GF-D8 (cell line): ENCODE measurements around the gene ICA1.
"Not testable (repeated sequence)": the region's sequence is repeated elsewhere in the genome, so short reads cannot be mapped to it uniquely, and the experiment has no call there.

Source experiments
- DNase-seq: peaks from one replicate; lab custom pipeline; 2025; lab: John Stamatoyannopoulos, UW

ICA1 gene

GRCh38 chr7:8263048-8263447, 1.1 kb upstream of the ICA1 start:
- DNase-seq, result no peak

DNA sequence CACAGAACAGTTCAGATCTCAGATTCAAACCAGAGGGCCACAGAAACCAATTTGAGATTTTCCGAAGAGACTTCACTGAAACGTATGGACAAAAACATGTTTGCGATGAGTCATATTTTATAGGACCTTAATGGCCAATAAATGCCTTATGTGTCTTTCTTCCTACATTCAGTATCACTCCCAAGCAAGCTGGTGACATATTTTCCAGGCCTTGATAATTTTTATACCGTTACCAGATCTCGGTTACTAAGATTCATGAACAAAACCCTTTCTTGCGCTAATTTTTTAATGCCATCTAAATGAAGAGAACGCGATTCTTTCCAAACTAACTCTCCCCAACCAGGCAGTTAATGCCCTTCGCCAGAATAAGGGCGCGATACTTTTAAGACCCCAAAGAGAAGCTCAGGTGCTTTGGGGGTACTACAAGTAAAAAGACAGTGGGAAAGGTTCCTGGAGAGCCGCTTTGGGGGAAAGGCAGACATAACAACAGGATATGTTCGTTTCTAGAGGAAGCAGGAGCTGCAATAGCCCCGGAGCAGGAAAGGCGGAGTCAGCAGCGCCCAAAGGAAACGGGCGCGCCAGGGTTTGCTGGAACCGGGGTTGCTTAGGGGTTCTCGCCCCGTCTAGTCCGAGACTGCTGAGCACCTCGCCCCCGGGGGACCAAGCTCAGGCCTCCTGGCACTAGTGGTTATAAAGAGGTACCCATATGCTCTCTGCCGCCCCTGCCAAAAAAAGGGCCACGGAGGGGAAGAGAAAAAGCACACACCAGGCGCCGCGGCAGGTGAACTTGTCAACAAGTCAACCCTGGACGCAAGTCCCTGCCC, 884 bp downstream of the ICA1 start:
- no peak for DNase-seq

DNA sequence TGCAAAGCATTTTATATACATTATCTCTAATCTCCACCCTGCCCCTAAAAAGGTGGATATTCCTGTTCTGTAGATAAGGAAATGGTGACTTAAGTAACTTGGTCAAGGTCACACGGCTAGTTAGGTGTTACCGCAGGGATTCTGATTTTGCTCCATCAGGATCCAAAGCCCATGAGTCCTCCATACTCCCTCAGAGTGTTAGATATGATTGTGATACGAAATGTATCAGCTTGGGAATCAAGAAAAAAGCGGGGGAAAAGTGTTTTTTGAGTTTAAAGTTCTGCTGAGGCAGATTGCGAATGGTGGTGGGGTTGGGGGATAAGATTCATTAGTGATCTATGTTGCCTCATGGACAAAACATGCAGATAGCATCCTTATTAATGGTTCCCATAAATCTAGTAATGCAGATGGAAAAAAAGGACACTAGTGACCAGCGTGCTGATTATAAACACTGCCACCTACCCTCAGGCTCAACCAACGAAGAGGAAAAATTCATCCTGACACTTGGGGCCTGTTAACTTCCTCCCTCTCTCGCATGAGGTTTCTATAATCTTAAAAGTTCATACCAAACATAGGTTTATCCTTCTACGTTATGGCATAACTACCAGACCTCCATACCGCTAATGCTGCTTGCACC, 2.3 kb downstream of the ICA1 start:
- DNase-seq, result no peak

GRCh38 chr7:8258734-8259133, 3.2 kb downstream of the ICA1 start:
- no peak for DNase-seq

GRCh38 chr7:8258166-8258565, 3.8 kb downstream of the ICA1 start:
- DNase-seq, result no peak

- no peak for DNase-seq
Observed at GRCh38 chr7:8255680-8256655, 6.0 kb downstream of the ICA1 start.

- DNase-seq, result no peak
Observed at GRCh38 chr7:8254667-8255066, 7.3 kb downstream of the ICA1 start.

DNA sequence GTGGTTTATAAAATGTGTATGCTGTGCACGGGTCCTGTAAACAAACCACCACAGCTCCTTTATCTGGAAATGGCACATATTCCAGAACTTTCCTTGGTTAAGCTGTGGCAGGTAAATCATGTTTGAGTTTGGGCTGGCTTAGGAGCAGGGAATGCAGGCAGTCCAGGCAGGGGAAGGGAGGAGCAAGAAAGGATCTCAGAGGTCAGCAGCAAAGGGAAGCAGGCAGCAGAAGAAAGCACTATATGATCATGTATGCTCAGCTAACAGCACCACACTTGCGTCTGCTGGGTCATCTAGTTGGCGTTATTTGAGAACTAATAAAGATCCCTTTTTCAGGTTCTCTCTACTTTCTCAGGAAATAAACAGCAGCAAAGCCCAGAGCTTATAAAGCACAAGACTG, 7.8 kb downstream of the ICA1 start:
- no peak for DNase-seq

DNA sequence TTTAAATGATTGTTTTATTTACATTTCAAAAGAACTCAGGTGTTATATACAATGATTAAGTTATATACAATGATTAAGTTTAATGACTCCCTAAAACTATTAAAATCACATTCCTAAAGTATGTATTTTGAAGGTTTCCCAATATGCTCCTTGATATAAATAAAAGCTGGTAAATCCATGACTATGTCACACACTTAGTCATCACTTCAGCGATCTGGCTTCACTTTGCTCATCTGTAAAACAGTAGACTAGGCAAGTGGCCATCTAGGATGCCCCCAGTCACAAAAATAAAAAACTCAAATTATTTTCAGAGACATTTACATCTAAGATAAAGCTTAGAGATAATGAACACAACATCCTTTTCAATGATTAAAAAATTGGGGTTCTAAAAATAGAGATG, 10.8 kb downstream of the ICA1 start:
- no peak for DNase-seq

DNA sequence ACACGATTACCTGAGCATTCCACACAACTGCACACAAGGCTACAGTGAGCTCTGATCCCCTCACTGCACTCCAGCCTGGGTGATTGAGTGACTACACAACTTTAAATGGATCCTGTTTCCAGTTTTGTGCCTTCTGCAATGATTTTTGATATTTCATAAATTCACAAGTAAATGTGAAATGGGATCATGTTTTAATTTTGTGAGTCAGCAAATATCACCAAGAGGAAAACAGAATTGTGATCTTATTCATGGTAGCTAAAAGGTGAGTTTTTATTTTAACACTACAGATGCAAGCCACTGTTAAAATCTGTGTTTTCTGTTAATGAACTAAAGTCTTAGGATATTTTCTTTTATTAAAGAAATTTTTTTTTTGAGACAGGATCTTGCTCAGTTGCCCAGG, 11.4 kb downstream of the ICA1 start:
- DNase-seq, result no peak

- DNase-seq, result no peak
Observed at GRCh38 chr7:8249121-8249520, 12.8 kb downstream of the ICA1 start.

DNA sequence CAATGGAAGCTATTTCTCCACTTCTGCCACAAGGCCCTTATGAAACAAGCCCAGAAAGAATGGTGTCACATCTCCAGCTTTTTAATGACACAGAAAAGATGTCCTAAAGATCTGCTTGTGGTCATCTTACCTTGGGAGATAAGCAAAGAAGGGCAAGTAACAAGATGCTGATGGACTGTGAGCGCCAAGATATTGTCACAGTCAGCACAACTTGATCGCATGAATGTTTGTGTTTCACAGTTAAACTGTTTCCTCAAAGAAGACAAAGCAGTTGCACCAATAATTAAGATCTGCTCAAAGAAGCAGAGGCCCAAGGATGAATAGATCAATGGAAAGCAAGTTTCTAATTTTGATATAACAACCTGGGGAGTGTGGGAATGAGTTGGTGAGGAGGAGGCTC, 15.9 kb downstream of the ICA1 start:
- no peak for DNase-seq

DNA sequence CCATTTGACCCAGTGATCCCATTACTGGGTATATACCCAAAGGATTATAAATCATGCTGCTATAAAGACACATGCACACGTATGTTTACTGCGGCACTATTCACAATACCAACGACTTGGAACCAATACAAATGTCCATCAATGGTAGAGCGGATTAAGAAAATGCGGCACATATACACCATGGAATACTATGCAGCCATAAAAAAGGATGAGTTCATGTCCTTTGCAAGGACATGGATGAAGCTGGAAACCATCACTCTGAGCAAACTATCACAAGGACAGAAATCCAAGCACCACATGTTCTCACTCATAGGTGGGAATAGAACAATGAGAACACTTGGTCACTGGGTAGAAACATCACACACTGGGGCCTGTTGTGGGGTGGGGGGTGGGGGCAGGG, 16.9 kb downstream of the ICA1 start:
- DNase-seq, result not testable (repeated sequence)

DNA sequence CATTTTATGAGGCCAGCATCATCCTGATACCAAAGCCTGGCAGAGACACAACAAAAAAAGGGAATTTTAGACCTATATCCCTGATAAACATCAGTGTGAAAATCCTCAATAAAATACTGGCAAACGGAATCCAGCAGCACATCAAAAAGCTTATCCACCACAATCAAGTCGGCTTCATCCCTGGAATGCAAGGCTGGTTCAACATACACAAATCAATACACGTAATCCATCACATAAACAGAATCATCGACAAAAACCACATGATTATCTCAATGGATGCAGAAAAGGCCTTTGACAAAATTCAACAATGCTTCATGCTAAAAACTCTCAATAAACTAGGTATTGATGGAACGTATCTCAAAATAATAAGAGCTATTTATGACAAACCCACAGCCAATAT, 18.9 kb downstream of the ICA1 start:
- not testable (repeated sequence) for DNase-seq

GRCh38 chr7:8239702-8240362, 22.1 kb downstream of the ICA1 start:
- DNase-seq, result not testable (repeated sequence)

GRCh38 chr7:8236780-8237407, 25.1 kb downstream of the ICA1 start:
- DNase-seq, result no peak

- DNase-seq, result no peak
Observed at GRCh38 chr7:8232999-8233847, 28.7 kb downstream of the ICA1 start.

- no peak for DNase-seq
Observed at GRCh38 chr7:8229927-8230326, 32.0 kb downstream of the ICA1 start.

DNA sequence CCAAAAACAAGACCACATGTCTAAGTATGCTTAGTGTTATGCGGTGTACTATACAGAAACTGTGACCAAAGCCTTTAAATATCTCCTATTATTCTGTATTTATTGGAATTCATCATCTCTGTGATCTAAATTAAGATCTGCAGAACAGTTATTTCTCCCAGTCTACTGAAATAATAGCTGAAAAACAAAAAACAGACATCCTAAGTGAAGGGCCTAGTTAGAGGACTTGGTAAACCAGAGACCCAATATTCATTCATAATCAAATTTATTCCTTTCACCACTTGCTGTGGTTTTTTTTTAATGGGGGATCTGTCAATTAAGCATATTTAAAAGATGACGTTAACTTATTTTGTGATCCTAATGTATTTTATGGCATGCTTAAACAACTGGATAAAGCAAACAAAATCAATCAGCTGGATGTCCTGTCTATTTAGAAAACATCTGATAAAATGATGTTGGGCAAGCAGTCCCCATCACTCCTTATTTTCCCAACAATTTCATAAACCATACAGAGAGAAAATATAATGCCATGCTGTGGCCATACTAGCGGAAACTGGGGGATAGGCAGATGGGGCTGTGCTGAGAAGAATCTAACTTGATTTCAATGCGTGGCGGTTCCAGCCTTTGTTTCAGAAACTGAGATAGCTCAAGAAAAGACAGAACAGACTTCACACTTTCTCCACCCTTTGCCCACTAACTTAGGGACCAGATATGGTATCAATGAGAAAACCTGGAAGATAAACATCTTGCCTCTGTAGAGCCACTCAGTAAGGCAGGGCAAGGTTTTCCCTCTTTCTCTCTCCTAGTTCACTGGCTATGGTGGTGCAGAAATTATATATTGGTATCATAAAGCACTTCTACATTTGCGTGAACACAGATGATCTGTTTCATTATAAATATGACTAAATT, 32.9 kb downstream of the ICA1 start:
- DNase-seq, result no peak
